ENCODE data around the gene FOXP3.
"Not testable (repeated sequence)": the region's sequence is repeated elsewhere in the genome, so short reads cannot be mapped to it uniquely, and the experiment has no call there.

Gene FOXP3, protein sequence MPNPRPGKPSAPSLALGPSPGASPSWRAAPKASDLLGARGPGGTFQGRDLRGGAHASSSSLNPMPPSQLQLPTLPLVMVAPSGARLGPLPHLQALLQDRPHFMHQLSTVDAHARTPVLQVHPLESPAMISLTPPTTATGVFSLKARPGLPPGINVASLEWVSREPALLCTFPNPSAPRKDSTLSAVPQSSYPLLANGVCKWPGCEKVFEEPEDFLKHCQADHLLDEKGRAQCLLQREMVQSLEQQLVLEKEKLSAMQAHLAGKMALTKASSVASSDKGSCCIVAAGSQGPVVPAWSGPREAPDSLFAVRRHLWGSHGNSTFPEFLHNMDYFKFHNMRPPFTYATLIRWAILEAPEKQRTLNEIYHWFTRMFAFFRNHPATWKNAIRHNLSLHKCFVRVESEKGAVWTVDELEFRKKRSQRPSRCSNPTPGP

DNA sequence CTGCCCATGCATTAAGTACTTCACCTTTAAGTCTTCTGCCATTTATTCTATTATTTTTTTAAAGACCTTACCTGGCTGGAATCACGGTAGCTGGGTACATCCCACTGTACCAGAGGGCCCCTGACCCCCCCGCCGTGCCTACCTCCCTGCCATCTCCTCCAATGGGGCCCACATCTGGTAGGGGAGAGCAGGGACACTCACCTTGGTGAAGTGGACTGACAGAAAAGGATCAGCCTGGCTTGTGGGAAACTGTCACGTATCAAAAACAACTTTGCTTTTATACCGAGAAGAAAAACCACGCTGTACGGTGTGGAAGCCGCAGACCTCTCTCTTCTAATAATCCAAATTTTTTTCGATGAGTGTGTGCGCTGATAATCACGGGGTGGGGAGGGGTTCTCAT is at the start of gene FOXP3:
TSS of gene FOXP3 (minus strand) at position 251 of the 400 bp plus-strand sequence. CDS start 6,205 bp downstream, outside the sequence.
- DNase-seq (ENCODE audit: low read depth in 2 of 2): no peak

DNA sequence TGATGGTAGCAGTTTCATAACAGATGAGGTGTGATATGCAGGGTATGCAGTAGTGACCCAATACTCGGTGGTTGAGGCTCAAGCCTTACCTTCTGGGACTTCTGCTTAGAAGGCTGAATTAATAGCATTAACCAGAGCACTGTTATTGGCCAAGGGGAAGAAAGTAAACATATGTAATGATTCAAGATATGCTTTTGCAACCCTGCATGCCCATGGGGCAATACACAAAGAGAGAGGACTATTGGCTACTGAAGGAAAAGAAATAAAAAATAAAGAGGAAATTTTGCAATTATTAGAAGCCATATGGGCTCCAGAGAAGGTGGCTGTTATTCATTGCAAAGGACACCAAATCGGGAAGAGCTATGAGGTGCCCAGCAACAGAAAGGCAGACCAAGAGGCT is 47.7 kb upstream of the FOXP3 start:
- DNase-seq (ENCODE audit: low read depth in 2 of 2): no peak

DNA sequence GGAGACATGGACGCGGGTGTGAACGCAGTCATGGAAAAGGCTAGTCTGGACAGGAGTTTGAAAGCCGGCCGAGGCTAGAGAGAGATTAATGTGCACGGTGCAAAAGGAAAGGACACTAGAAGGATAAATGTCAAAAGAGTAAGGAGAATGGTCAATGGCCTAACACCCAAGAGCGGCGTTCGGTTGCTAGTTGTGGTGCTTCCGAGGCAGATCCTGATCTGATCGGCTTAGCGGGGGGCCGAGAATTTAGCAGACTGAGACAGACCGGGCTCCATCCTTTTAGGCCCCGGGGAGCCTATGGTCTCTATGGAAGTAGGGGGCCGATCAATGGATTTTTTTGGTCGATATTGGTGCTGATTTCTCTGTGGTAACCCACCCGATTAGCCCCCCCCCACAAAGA is 45.9 kb upstream of the FOXP3 start:
- no peak for DNase-seq (ENCODE audit: low read depth in 2 of 2)

DNA sequence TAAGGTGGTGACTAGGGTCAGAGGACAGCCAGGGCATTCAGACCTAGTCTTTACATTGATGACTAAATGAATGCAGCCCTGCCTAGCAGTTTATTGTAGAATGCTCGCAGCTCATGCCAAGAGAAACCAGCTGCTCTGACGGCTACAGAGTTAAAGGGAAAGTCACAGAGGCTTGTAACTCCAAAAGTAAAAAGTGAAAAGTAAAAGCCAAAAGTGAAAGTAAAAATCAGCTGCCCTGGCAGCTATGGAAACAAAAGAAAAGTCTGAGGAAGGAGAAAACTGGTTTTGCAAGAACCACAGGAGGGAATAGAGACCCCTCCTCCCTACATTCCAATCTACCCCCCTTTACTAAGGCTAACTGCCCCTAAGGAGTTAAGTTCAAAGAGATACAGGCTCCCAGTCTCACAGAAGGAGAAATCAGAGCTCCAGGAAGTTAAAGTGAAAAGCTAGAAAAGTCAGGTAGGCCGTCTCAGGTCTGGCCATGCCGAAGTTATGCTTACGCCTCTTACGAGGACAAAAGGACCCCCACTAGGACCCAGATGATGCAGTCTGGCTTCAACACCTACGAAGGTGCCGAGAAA is 45.0 kb upstream of the FOXP3 start:
- DNase-seq (ENCODE audit: low read depth in 2 of 2): no peak

DNA sequence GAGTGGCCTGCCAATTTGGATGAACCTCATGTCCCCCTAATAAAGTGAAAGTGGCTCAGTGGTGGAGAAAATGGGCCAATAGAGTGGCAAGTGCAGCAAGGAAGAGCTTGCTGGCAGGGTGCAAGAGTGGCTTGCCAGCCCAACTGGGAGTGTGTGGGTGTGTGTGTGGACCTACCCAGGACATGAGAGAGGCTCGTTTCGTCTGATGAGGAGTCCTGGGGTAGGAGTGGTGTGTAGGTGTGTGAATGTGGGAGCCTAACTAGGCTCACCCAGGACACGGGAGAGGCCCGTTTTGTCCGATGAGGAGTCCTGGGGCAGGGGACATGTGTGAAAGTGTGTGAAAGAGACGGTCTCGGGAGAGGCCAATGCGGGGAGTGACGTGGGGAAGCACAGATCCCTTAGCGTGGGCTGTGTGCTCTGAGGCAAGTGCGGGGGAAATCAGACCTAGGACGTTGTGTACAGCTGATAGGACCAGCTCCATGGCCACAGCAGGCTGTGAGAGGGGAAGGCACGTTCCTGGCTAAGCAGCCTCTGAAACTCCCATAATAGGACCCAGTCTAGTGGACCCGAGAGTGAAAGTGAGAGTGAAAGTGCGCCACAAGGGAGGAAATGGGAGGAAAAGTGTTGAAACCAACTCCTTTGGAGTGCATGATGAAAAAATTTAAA is 44.2 kb upstream of the FOXP3 start:
- no peak for DNase-seq (ENCODE audit: low read depth in 2 of 2)

DNA sequence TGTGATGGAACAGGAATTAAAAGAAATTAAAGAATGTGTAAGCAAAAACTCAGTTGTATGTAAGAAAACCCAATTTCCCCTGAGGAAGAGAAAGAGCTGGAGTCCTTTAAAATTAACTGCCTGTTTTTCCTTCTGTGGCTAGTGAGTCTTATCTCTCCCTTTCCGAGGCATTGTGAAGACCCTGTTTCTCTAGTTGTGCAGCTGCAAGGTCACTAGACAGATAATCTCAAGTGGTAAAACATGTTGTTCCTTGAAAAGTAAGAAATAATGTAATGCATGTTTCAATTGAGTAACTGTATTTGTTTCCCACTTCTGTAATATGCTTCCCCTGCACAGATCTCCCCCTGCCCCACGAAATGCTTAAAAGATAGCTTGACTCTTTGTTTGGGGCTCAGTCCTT is 43.3 kb upstream of the FOXP3 start:
- DNase-seq (ENCODE audit: low read depth in 2 of 2): not testable (repeated sequence)

DNA sequence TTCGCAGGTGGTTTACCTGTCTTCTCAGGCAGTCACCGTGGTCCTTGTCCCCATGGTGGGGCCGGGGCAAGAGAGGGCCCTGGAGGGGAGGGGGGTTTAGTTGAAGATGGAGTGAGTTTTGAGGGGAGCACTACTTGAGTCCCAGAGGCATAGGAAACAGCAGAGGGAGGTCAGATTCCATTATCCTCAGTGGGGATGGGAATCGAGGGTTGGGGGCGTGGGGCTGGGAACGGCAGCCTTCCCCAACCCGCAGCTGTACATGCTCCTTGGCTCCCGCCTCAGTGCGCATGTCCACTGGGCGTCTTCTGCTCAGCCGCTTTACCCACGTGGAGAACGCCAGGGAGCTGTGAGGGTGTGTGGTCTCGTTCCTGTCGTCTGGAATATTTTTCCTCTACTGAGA is 38.8 kb upstream of the FOXP3 start, which contains the start of gene GAGE10:
TSS of gene GAGE10 (plus strand) at position 301 of the 400 bp plus-strand sequence. CDS start 1,214 bp downstream, outside the sequence.
- DNase-seq (ENCODE audit: low read depth in 2 of 2): no peak

DNA sequence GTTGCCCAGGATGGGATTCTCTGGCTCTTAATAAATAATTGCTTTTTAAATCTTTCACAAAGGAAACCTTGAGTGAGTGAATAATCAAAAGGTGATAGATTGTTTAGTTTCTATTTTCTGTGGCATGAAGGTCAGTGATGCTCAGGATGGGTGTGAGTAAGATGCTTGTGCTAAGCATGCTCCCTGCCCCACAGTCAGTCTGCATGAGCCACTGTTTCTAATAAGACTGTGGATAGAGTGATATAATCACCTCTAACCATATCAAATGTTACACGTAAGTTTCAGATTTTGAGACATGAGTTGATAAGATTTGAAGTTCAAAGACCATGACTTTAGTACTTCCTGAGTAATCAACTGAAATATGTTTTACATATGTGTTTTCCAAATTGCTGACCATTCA is 36.2 kb upstream of the FOXP3 start:
- no peak for DNase-seq (ENCODE audit: low read depth in 2 of 2)

DNA sequence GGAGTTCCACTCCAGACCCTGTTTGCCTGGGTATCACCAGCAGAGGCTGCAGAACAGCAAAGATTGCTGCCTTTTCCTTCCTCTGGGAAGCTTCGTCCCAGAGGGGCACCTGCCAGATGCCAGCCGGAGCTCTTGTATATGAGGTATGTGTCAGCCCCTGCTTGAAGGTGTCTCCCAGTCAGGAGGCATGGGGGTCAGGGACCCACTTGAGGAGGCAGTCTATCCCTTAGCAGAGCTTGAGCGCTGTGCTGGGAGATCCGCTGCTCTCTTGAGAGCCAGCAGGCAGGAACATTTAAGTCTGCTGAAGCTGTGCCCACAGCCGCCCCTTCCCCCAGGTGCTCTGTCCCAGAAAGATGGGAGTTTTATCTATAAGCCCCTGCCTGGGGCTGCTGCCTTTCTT is 34.8 kb upstream of the FOXP3 start:
- DNase-seq (ENCODE audit: low read depth in 2 of 2): not testable (repeated sequence)

DNA sequence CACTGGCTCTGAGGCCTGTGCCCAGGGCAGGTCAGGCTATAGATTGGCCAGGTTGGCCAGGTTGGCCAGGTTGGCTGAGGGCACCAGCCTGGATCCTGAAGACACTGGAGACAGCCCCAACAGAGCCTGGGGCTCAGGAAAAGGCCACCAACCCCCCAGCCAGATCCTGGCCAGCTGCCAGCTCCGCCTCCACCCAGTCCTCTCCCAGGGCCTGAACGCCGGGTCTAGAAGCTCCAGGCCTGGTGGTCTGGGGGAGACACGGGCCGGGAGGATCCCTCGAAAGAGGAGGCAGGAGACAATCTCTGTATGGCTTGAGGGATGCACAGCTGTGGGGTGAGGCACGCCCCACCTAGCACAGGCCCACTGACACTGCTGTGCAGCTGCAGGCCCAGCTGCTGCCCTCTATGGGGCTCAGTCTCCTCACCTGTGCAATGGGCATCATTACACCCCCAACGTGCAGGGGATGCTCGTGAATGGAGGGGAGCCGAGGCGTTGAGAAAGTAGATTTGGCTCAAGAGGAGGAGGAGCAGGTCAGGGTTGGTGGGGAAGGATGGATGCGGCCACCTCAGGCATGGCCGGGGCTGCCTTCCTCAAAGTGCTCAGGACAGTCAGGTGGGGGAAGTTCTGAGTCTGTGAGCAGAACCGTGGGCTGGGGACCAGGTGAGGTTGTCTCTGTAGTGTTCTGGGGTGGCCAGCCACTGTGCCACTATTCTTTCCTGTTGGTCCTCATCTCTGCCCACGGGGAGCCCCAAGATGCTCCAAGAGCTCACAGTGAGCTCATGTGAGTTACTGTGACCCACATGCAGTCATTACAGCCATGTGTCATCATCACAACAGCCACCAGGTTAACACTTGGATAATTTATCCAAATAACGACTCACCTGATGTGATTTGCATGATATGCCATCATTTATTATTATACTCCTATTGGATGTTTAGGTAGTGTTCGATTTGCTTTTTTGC is 28.2 kb upstream of the FOXP3 start:
- no peak for DNase-seq (ENCODE audit: low read depth in 2 of 2)

DNA sequence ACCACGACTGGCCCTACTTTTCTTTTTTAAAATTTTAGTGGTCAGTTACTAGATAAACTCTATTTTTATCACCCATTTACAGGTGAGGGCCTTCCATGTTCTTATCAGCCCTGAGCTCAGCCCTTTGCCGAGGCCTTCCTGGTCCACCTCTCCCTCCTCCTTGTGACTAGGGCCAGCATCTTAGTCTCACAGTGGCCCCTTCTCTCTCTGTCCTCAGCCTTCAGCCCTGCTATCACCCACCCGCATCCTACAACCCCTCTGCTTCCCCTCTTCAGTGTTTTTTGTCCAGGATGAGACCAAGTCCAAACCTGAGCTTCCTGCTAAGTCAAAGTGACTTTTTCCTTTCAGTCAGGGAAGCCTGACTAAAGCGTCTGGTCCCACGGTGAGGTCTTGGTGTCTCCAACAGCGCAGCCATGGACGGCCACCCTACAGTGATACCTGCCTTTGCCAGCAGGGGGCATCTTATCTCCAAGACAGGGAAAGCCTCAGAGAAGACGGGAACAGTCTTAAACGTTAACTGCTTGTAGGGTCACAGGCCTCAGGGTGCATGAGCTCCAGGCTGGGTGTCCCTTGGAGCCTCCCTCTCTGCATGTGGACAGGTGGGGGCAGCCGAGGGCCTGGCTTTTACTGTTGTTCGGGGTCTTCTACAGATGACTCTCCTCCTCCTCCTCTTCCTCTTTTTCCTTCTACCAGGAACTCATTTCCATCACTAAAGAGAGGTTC is 27.3 kb upstream of the FOXP3 start:
- DNase-seq (ENCODE audit: low read depth in 2 of 2): peak; percentile 33 to 37

DNA sequence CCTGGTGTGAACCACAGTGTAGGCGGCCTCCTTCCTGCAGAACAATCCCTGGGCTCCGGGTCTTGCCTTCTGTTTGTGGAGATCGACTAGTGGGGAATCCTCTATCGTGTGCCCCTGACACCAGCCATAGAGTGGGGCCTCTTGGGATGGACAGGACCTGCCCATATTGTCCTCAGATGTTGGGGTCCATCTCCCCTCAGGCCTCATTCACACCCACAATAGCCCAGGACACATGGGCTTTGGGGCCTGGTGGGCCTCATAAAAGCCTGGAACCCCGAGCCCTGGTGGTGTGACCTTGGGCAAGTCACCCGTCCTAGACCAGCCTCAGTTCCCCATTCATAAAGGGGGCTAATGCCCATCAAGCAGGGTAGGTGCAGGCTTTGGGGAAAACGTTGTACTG is 25.7 kb upstream of the FOXP3 start:
- DNase-seq (ENCODE audit: low read depth in 2 of 2): no peak

DNA sequence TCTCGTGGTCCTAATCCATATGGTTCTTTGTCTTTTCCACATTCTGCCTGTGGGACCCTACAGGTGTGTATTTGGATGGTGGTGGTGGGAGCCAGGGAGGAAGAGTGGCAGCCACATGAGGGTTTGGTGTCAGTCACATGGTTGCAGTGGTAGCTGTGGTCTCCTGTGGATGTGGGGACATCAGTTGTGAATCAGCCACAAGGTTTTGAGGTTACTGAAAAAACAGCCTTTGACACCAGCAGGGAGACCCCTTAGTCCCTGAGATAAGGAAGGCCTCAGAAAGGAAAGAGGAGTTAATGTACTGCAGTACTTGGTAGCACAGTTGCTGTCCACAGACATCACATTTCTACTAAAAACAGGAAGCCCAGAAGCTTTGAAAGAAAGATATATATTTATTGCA is 23.2 kb upstream of the FOXP3 start:
- no peak for DNase-seq (ENCODE audit: low read depth in 2 of 2)

DNA sequence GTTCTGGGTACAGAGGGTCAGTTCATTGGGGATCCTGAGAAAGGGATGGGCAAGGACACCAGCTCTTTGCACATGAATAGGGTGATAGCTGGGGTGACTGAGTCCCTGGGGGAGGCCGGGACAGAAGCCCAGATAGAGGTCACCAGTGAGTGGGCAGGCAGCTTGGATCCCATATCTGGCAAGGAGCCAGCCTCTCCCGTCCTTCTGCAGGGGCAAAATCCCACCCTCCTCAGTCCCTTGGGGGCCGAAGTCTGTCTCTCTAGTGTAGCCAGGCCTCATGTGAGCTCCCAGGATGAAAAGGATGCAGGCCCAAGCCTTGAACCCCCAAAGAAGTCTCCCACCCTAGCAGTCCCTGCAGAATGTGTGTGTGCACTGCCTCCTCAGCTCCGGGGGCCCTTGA is 22.1 kb upstream of the FOXP3 start:
- DNase-seq (ENCODE audit: low read depth in 2 of 2): no peak

DNA sequence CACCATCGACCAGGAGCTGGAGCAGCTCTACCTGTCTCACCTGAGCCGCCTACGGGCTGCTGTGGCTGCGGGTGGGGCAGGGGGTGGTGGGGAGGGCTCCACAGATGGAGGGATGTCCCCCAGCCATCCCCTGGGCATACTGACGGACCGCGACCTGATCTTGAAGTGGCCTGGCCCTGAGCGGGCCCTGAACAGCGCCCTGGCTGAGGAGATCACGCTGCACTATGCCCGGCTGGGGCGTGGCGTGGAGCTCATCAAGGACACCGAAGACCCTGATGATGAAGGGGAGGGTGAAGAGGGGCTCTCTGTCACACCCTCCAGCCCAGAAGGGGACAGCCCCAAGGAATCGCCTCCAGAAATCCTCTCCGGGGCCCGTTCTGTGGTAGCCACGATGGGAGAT is 21.6 kb upstream of the FOXP3 start:
- no peak for DNase-seq (ENCODE audit: low read depth in 2 of 2)

DNA sequence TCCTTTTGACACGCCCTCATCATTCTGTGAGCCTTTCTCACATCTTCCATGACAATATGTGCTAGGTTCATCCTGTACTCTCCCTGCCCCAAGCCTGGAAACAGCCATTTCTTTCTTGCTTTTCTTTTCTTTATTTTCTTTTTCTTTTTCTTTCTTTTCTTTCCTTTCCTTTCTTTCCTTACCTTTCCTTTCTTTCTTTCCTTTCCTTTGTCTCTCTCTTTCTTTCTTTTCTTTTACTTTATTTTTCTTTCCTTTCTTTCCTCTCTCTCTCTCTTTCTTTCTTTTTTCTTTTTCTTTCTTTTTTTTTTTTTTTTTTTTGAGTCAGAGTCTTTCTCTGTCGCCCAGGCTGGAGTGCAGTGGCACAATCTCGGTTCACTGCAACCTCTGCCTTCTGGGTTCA is 19.7 kb upstream of the FOXP3 start:
- DNase-seq (ENCODE audit: low read depth in 2 of 2): no peak

DNA sequence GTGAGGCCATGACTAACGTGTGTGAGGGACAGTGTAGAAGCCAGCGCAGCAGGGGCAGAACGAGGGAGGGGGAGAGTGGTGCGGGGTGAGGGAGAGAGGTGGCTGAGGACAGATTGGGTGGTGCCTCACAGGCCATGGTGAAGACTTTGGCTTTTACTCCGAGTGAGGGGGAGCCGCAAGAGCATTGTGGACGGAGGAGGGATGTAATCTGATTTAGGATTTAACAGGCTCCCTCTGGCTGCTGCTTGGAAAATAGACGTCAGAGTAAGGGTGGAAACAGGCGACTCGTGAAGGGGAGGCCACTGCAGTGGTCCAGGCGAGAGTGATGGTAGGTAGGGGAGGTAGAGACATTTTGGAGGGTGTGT is 18.1 kb upstream of the FOXP3 start:
- DNase-seq (ENCODE audit: low read depth in 2 of 2): no peak

DNA sequence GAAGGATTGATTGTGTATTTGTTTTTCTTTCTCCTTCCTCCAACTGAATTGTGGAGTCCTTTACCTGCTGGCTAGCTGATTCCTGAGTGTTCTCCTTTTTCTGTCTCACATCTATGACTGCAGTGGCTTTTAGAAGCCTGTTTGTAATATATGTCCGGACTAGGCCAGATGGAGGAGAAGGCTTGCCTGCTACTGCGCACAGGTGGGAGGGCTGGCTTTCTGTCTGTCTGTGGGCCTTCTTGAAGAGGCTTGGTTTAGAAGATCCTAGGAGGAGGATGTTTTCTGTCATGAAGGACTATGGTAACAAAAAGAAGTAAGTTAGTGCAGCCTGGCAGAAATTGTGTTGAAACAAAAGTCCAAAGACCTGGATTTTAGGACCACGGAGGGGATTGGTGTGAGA is 13.6 kb upstream of the FOXP3 start:
- DNase-seq (ENCODE audit: low read depth in 2 of 2): no peak

DNA sequence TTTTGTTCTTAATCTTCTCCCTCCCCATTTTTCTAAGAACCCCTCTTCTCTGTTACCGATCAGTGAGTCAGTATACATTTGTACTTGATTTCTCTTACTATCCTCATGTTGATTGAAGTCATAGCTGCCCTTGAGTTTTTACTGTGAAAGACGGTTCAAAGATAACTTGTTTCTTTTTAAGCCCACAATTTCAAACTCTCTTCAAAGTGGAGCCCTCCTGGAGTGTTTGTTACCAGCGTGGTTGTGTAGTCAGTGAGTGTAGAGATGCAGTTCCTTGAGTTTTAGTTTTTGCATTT is 13.0 kb upstream of the FOXP3 start:
- DNase-seq (ENCODE audit: low read depth in 2 of 2): no peak

DNA sequence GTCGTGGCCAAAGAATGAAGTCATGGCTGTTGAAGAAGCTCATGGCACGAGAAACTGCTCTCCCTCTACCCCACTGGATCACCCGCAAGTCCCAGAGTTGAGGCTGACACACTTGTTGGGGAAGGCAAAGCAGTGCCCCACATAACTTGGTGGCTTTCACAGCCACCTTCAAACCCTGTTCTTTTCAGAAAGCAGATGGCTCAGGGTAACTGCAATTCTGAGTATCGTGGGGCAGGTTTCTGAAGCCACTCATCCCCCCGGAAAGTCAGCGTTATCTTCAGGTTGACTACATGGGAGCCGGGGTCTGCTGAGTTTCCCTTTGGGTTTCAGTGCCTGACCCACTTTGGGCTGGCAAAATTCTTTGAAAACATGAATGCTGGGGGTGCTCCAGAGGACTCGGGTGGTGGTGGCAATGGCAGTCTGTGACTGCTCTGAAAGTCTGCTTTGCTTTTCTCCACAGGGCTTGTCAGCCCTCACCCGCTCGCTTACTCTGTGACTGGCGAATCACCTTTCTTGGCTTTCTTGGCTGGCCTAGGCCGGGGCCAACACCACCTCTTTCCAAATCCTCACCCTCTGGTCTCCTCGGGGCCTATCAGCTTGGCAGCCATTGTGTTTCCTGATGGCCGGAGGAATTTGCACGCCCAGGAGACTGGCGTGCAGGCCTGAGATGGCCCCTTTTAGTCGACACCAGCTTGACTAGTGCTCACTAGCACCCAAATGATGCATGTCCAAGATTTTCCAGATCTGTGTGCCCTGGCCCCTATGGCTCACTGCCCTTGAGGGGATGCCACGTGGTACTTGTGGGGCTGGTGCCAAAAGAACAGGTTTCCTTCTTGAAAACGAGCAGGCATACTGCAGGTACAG is 12.4 kb upstream of the FOXP3 start:
- no peak for DNase-seq (ENCODE audit: low read depth in 2 of 2)

All from stimulated activated CD8-positive, alpha-beta memory T cell treated with anti-CD3 and anti-CD28 coated beads, Interleukin-2, amount 100 ng/mL, for 1 hour (primary cell).